ENCODE measurements around the gene SNX20.

DNA sequence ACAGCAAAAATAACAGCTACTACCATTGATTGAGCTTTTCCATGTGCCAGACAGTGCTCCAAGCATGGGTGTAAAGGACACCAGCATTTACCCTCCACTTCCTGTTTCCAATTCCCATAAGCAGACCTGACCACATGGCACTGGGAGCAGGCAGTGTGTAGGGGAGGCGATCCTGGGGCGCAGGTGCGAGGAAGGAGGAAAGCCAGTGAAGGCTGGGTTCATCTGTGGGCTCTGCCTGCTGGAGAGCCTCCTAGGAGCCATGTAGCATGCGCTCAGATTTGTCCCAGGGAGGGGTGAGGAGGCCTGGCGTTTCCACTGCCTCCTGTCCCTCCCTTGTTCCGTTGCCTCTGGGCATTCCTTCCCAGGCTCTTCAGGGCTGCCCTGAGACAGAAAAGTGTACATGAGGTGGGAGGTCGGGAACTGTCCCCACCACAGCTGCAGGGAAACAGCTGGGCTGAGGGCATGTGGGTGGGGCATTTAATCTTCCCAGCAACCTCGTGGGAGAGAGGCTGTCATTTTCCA, 56.6 kb downstream of the SNX20 start:
- TF ChIP-seq CTCF (conservative IDR thresholded peaks at IDR 0.05 in 1 of 2, IDR thresholded peaks at IDR 0.05 in 1 of 2; ENCODE audit: extremely low read depth in 1 of 2, insufficient read depth in 1 of 2, low read depth in 1 of 2, low read length in 2 of 2) (no peak), EZH2 (IDR thresholded peaks at IDR 0.05; ENCODE audit: borderline replicate concordance, low read length) (no peak)

Data from mammary epithelial cell (primary cell).